Psoas muscle (tissue), 8 donors: ENCODE measurements around the gene CERS3. TPM values are rescaled to one million over a fixed set of nuclear protein-coding genes. Genes with fewer than 3 reads are reported as not detected.
A peak's percentile ranks its signal among the peaks of the same experiment; 100 is the strongest.
"Not testable (repeated sequence)": the region's sequence is repeated elsewhere in the genome, so short reads cannot be mapped to it uniquely, and the experiment has no call there.

ENCODE experiments used
- ATAC-seq, 4 donors: fragments of 200-7000 bp; cut with Tn5 transposase; one replicate each; pipeline ENCODE4 v1.9.1; 2020; ENCODE audit warnings: moderate library complexity in 3 of 4, mild to moderate bottlenecking in 2 of 4
- DNase-seq, 2 donors: peaks; one replicate each; pipeline ENCODE4 v3.0.0-alpha.2; 2020
- H3K27ac ChIP-seq: fragments of 200-600 bp; one replicate; pipeline ENCODE4 v1.8.0; 2022
- H3K27me3 ChIP-seq, 3 donors: fragments of 200-600 bp in 1 of 3; one replicate each; pipeline versions ENCODE4 v1.6.1 to v1.8.0; 2013 to 2022; ENCODE audit warnings: low read length in 2 of 3, mild to moderate bottlenecking in 2 of 3, moderate library complexity in 1 of 3; ENCODE audit not compliant: insufficient read depth in 3 of 3
- H3K36me3 ChIP-seq, 2 donors: fragments of 200-600 bp in 1 of 2; one replicate each; pipeline versions ENCODE4 v1.6.1 to v1.8.0; 2013 to 2022; ENCODE audit warnings: low read depth in 1 of 2, mild to moderate bottlenecking in 1 of 2, moderate library complexity in 1 of 2; ENCODE audit not compliant: insufficient read depth in 1 of 2
- H3K4me1 ChIP-seq: fragments of 200-600 bp; one replicate; pipeline ENCODE4 v1.8.0; 2022
- H3K4me3 ChIP-seq: fragments of 200-600 bp; one replicate; pipeline ENCODE4 v1.8.0; 2022; ENCODE audit warnings: mild to moderate bottlenecking
- H3K9me3 ChIP-seq: fragments of 200-600 bp; one replicate; pipeline ENCODE4 v1.8.0; 2022
- CTCF ChIP-seq: fragments of 200-600 bp; IDR thresholded peaks from one replicate; pipeline ENCODE4 v1.8.0; 2022; ENCODE audit warnings: antibody characterized with exemption
- WGBS, 3 donors: extraction: QIAGEN DNeasy Blood & Tissue Kit; methylation state at CpG; one replicate each; pipeline versions ENCODE4 v1.1.6 to v1.1.7; 2013; 5-methylcytosine and 5-hydroxymethylcytosine counted together
- intact Hi-C, 2 donors: fragments of 100-400 bp; cut with DNase I; formaldehyde crosslinking; loops; one replicate each; pipeline versions ENCODE4 v1.11.0 to v1.14.2; 2022
- polyA plus RNA-seq, 3 donors: library from polyadenylated mRNA; stranded (reverse); fragments of 200-250 nt; gene quantifications; one replicate each; pipeline ENCODE4 v1.2.3, GENCODE V29; 2013
- total RNA-seq, 4 donors: library from RNA; stranded (reverse); fragmentation: NEBNext Ultra II Directional in 2 of 4; extraction: Animal tissue kit (Norgen Biotek cat#: 25700) in 2 of 4; gene quantifications; one replicate each; pipeline versions ENCODE4 v1.2.1 to v1.2.4, GENCODE V29; 2021 to 2023
- donor health status: healthy with polysubstance abuse.
- donor health status: DM: no; HTN: no; CAD: no; lungs with moderate emphysema.
- donor health status: Bipolar disorder and iron deficiency.
- donor health status: healthy.
- donor health status: DM: yes; HTN: yes; CAD: no.
- donor health status: DM: no; HTN: no; CAD: no.
- donor health status: DM: no; HTN: no; CAD: no.
- donor health status: DM: yes; HTN: yes; CAD: no.

Gene CERS3
- total and polyA plus RNA-seq, 7 donors: 0.05 to 0.49 (median 0.15) TPM; not detected in 2

- 81 to 82% (median 81%) methylated on average over 2 of the region's 2 CpGs for WGBS, 3 donors
- Histone ChIP-seq H3K27ac (no peak overlapping the region), H3K27me3 (no peaks in the 10 kb centered on the region)
Observed at GRCh38 chr15:100448481-100448880, 80.3 kb downstream of the CERS3 start.

GRCh38 chr15:100441063-100441462 is 87.7 kb downstream of the CERS3 start:
- intact Hi-C loops: loop anchor here in 1 of 2 donors (10.0 kb wide), 1 partner anchor 634 kb away; no protein-coding TSS in a partner anchor

More at GRCh38 chr15:100448481-100448880, 80.3 kb downstream of the CERS3 start:
- no peak for TF ChIP-seq CTCF
- no peak for DNase-seq
- H3K4me3 ChIP-seq: no peak overlapping the region
- no peaks in the 10 kb centered on the region for H3K4me1 ChIP-seq
- H3K36me3 ChIP-seq: no peaks in the 10 kb centered on the region
- peaks cover 5% of the 10 kb centered on the region for H3K9me3 ChIP-seq
- ATAC-seq: no peak
- intact Hi-C loops: loop anchor here in 1 of 2 donors (10.0 kb wide), 1 partner anchor 626 kb away; no protein-coding TSS in a partner anchor

GRCh38 chr15:100439514-100439913 is 89.2 kb downstream of the CERS3 start:
- Histone ChIP-seq H3K9me3 (no peaks in the 10 kb centered on the region), H3K27me3 (no peaks in the 10 kb centered on the region), H3K36me3 (no peaks in the 10 kb centered on the region), H3K27ac (no peak overlapping the region), H3K4me1 (peaks cover under 1% of the 10 kb centered on the region), H3K4me3 (no peak overlapping the region)
- intact Hi-C loops: loop anchor here (5.0 to 10.0 kb wide), 2 partner anchors 73 to 125 kb away; no protein-coding TSS in a partner anchor
- WGBS, 3 donors: 51 to 57% (median 57%) methylated on average over 4 of the region's 4 CpGs
- no peak for TF ChIP-seq CTCF
- DNase-seq: no peak
- ATAC-seq: no peak

More at GRCh38 chr15:100441063-100441462, 87.7 kb downstream of the CERS3 start:
- not testable (repeated sequence) for H3K27me3 ChIP-seq, H3K36me3 ChIP-seq, H3K4me3 ChIP-seq, ATAC-seq, H3K9me3 ChIP-seq, H3K27ac ChIP-seq, H3K4me1 ChIP-seq, DNase-seq
- WGBS, 3 donors: 87 to 99% (median 94%) methylated on average over 11 of the region's 11 CpGs

- 3 to 10% (median 6%) methylated on average over 2 of the region's 2 CpGs for WGBS, 3 donors
- H3K27ac ChIP-seq: no peak overlapping the region
- H3K9me3 ChIP-seq: no peaks in the 10 kb centered on the region
- H3K4me1 ChIP-seq: peaks cover 10% of the 10 kb centered on the region
- H3K4me3 ChIP-seq: no peak overlapping the region
- no peak for TF ChIP-seq CTCF
- ATAC-seq: peak in 2 of 4 donors; percentile 27 to 54
- no peaks in the 10 kb centered on the region for H3K36me3 ChIP-seq
- intact Hi-C loops: loop anchor here (5.0 to 10.0 kb wide), 2 partner anchors 74 to 126 kb away; no protein-coding TSS in a partner anchor
- peak; percentile 62 to 83 for DNase-seq
- no peaks in the 10 kb centered on the region for H3K27me3 ChIP-seq
Observed at GRCh38 chr15:100438570-100438969, 90.2 kb downstream of the CERS3 start.

GRCh38 chr15:100437261-100437660 is 91.5 kb downstream of the CERS3 start:
- intact Hi-C loops: loop anchor here (5.0 to 10.0 kb wide), 2 partner anchors 75 to 128 kb away; no protein-coding TSS in a partner anchor
- Histone ChIP-seq H3K36me3 (no peaks in the 10 kb centered on the region), H3K4me1 (peaks cover 12% of the 10 kb centered on the region), H3K9me3 (no peaks in the 10 kb centered on the region), H3K4me3 (no peak overlapping the region), H3K27ac (no peak overlapping the region), H3K27me3 (no peaks in the 10 kb centered on the region)
- WGBS, 3 donors: 29 to 51% (median 50%) methylated on average over 3 of the region's 3 CpGs
- ATAC-seq (peak; percentile 40 to 73 (median 62)), DNase-seq (no peak)
- no peak for TF ChIP-seq CTCF
